ENCODE results near the gene NEK11. TPM values are rescaled to one million over a fixed set of nuclear protein-coding genes. Genes with fewer than 3 reads are reported as not detected.

The NEK11 gene
- total RNA-seq, 2 experiments from 2014 or later: 1.0 to 1.3 TPM

DNA sequence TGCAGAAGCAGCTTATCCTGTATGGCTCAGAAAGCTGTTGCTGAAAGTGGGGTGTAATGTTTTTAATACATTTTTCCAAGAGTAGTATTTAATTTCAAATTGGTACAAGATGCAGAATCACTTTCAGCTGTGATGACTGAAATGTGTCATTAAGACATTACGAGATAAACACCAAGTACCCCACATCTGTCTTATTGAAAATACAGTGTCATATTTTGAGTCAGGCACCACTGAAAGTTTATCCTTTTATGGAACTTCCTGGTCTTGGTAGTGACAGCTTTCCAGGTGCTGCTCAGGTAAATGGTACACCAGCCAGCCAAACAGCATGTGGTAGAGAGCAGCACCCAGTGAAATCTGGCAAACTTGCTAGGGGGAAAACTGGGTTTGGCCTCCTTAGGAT lies 17.0 kb upstream of the NEK11 start:
- Mint-ChIP-seq H3K9me3 (ENCODE audit: low read depth) (no peaks in the 10 kb centered on the region), H3K4me1 (peaks cover 1% of the 10 kb centered on the region), H3K36me3 (ENCODE audit: low read depth) (peaks cover 41% of the 10 kb centered on the region), H3K4me3 (no peak overlapping the region), H3K27ac (no peak overlapping the region), H3K27me3 (no peaks in the 10 kb centered on the region)
- intact Hi-C loops (cut with DNase I, micrococcal nuclease): no loop called here
- ATAC-seq (peak; percentile 49), DNase-seq (no peak)
- CTCF ChIA-PET: interaction anchor here (1.3 kb wide), 1 partner anchor 10 kb away, joined by 3 read pairs; no protein-coding TSS in a partner anchor
- POLR2A ChIA-PET: no interaction called here

DNA sequence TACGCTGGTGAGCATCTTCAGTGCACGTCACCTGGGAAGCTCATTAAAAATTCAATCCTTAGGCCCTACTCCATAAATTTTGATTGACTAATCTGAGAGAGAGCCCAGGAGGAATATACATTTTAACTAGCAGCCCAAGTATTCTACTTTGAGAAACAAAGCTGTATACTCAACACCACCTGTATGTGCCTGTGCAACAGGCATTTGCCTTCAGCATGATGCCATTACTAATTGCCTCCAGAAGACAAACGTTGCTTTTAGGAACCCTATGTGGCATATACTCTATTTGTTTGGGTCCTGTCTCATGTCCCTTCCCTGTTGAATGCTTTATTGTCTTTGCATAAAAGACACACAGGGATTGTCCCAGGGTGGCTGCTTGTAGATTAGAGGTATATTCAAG lies 7.7 kb upstream of the NEK11 start:
- peaks cover 37% of the 10 kb centered on the region for H3K36me3 Mint-ChIP-seq (ENCODE audit: low read depth)
- H3K4me1 Mint-ChIP-seq: peaks cover 46% of the 10 kb centered on the region
- no peak overlapping the region for H3K27ac Mint-ChIP-seq
- CTCF ChIA-PET: interaction anchor here (1.1 to 1.4 kb wide), 3 partner anchors 14 to 261 kb away, joined by 3 to 5 read pairs (median 3); no protein-coding TSS in a partner anchor
- no peak for ATAC-seq
- POLR2A ChIA-PET: no interaction called here
- H3K9me3 Mint-ChIP-seq (ENCODE audit: low read depth): no peaks in the 10 kb centered on the region
- no peak for DNase-seq
- intact Hi-C loops (cut with DNase I, micrococcal nuclease): no loop called here
- no peak overlapping the region for H3K4me3 Mint-ChIP-seq
- H3K27me3 Mint-ChIP-seq: no peaks in the 10 kb centered on the region

DNA sequence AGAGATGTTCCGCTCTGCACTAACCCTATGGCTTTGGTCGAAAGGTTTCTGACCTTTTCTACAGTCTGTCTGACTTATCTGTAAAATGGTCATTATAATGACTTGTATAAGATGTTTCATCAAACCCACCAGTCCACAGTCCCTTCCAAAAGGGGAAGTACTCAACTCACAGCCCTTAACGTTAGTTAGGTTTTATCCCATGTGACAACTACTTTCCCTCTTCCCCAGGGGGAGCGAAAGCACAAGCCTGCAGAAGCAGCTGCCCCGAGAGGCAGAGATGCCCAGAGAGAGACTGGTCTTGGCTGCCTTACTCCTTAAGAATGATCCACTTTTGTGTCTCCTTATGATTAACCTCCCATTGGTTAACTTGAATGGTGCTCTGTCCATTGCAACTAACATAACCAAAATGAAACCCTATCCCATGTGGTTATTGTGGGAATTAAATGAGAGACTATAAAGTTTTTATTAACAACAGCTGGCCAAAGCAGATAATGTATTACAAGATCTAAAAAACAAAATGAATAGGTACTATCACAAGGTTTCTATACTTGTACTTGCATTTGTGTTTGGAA lies 6.5 kb upstream of the NEK11 start:
- no peak for ATAC-seq
- POLR2A ChIA-PET: no interaction called here
- peaks cover 47% of the 10 kb centered on the region for H3K36me3 Mint-ChIP-seq (ENCODE audit: low read depth)

GRCh38 chr3:131025539-131025938 lies 1.1 kb upstream of the NEK11 start:
- DNase-seq (no peak), ATAC-seq (no peak)
- H3K4me1 Mint-ChIP-seq: peaks cover 55% of the 10 kb centered on the region
- H3K36me3 Mint-ChIP-seq (ENCODE audit: low read depth): peaks cover 25% of the 10 kb centered on the region
- H3K4me3 Mint-ChIP-seq: peak overlapping the region; percentile 90
- peaks cover 2% of the 10 kb centered on the region for H3K9me3 Mint-ChIP-seq (ENCODE audit: low read depth)
- intact Hi-C loops (cut with DNase I, micrococcal nuclease): loop anchor here (5.0 to 10.0 kb wide), 5 partner anchors 268 to 1697 kb away; partner anchors contain the start of genes NPHP3 (in 1 of the 2), NUDT16 (in 1 of the 2) and TMCC1 (in 1 of the 2)
- POLR2A ChIA-PET: interaction anchor here (1.7 kb wide), 1 partner anchor 132 kb away, joined by 6 read pairs; the partner anchor contains the start of gene ATP2C1
- H3K27me3 Mint-ChIP-seq: no peaks in the 10 kb centered on the region
- CTCF ChIA-PET: interaction anchor here (1.1 to 4.7 kb wide), 3 partner anchors 9 to 16 kb away, joined by 4 to 20 read pairs (median 5); no protein-coding TSS in a partner anchor
- H3K27ac Mint-ChIP-seq: peak overlapping the region; percentile 96

More for the DNA sequence above, 6.5 kb upstream of the NEK11 start:
- peaks cover 2% of the 10 kb centered on the region for H3K9me3 Mint-ChIP-seq (ENCODE audit: low read depth)
- peaks cover 58% of the 10 kb centered on the region for H3K4me1 Mint-ChIP-seq
- intact Hi-C loops (cut with DNase I, micrococcal nuclease): loop anchor here in 1 of 2 experiments (10.0 kb wide), 1 partner anchor 1125 kb away; the partner anchor contains the start of gene TMCC1
- no peaks in the 10 kb centered on the region for H3K27me3 Mint-ChIP-seq
- CTCF ChIA-PET: interaction anchor here (1.3 kb wide), 1 partner anchor 11 kb away, joined by 3 read pairs; no protein-coding TSS in a partner anchor
- H3K4me3 Mint-ChIP-seq: no peak overlapping the region
- no peak overlapping the region for H3K27ac Mint-ChIP-seq
- DNase-seq: no peak

DNA sequence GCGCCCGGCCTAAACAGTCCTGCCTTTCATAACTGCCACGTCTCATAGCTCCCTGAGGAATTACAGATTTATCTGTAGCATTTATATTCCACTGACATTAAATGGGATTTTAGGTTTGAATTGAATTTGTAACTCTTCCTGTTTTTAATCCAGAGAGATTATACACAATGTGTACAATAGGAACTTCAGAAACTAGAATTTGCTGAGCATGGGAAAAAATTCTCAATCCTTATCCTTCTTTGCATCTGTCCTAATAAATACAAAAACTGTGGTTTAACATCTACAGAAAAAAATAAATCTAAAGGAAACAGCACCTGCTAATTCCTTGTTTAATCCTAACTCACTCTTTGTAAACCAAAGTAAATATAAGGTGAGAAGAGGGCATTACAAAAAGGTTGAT lies 2.2 kb downstream of the NEK11 start:
- H3K36me3 Mint-ChIP-seq (ENCODE audit: low read depth): peaks cover 13% of the 10 kb centered on the region
- no peak overlapping the region for H3K4me3 Mint-ChIP-seq
- intact Hi-C loops (cut with DNase I, micrococcal nuclease): loop anchor here (5.0 to 10.0 kb wide), 5 partner anchors 272 to 1693 kb away; partner anchors contain the start of genes NPHP3 (in 1 of the 2), NUDT16 (in 1 of the 2) and TMCC1 (in 1 of the 2)
- H3K27ac Mint-ChIP-seq: no peak overlapping the region
- DNase-seq (no peak), ATAC-seq (no peak)
- H3K9me3 Mint-ChIP-seq (ENCODE audit: low read depth): peaks cover 2% of the 10 kb centered on the region
- H3K27me3 Mint-ChIP-seq: no peaks in the 10 kb centered on the region
- POLR2A ChIA-PET: no interaction called here
- H3K4me1 Mint-ChIP-seq: peaks cover 30% of the 10 kb centered on the region
- CTCF ChIA-PET: interaction anchor here (1.2 kb wide), 1 partner anchor 13 kb away, joined by 3 read pairs; no protein-coding TSS in a partner anchor

DNA sequence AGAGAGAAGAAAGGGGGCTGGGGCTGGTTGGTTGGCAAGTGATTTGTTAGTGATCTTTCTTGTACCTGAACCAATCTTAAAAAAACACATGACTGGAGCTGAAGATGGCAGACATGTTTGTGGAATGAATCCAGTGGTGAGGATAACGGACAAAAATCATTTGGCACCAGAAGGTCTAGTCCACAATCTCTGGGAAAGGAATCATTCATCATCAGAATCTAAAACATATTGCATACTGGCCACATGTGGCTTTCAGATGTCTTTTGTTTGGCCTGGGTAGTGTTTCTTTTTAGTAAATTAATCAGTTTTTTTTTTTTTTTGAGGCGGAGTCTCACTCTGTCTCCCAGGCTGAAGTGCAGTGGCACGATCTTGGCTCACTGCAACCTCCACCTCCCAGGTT lies 5.0 kb downstream of the NEK11 start:
- H3K27me3 Mint-ChIP-seq: no peaks in the 10 kb centered on the region
- intact Hi-C loops (cut with DNase I, micrococcal nuclease): loop anchor here (2.0 to 5.0 kb wide), 2 partner anchors 766 to 997 kb away; no protein-coding TSS in a partner anchor
- DNase-seq (no peak), ATAC-seq (no peak)
- no peaks in the 10 kb centered on the region for H3K9me3 Mint-ChIP-seq (ENCODE audit: low read depth)
- peaks cover 6% of the 10 kb centered on the region for H3K4me1 Mint-ChIP-seq
- POLR2A ChIA-PET: no interaction called here
- no peak overlapping the region for H3K27ac Mint-ChIP-seq
- CTCF ChIA-PET: interaction anchor here (0.7 to 1.5 kb wide), 3 partner anchors 10 to 365 kb away, joined by 3 to 5 read pairs (median 3); no protein-coding TSS in a partner anchor
- H3K4me3 Mint-ChIP-seq: no peak overlapping the region
- H3K36me3 Mint-ChIP-seq (ENCODE audit: low read depth): no peaks in the 10 kb centered on the region

- ATAC-seq: peak; percentile 65
- Mint-ChIP-seq H3K27ac (no peak overlapping the region), H3K27me3 (no peaks in the 10 kb centered on the region), H3K36me3 (ENCODE audit: low read depth) (no peaks in the 10 kb centered on the region), H3K4me1 (no peaks in the 10 kb centered on the region), H3K9me3 (ENCODE audit: low read depth) (no peaks in the 10 kb centered on the region), H3K4me3 (no peak overlapping the region)
- no peak for DNase-seq
- intact Hi-C loops (cut with DNase I, micrococcal nuclease): loop anchor here (2.0 to 5.0 kb wide), 2 partner anchors 764 to 995 kb away; no protein-coding TSS in a partner anchor
- POLR2A ChIA-PET: no interaction called here
- CTCF ChIA-PET: interaction anchor here (0.6 to 5.2 kb wide), 20 partner anchors 7 to 1444 kb away, joined by 3 to 20 read pairs (median 4); partner anchors contain the start of genes ASTE1, NEK11 and NUDT16
Measured at GRCh38 chr3:131033480-131034080, 6.9 kb downstream of the NEK11 start.

- DNase-seq: no peak
- Mint-ChIP-seq H3K27me3 (no peaks in the 10 kb centered on the region), H3K4me1 (peaks cover 6% of the 10 kb centered on the region), H3K36me3 (ENCODE audit: low read depth) (no peaks in the 10 kb centered on the region), H3K9me3 (ENCODE audit: low read depth) (no peaks in the 10 kb centered on the region), H3K27ac (no peak overlapping the region), H3K4me3 (no peak overlapping the region)
- POLR2A ChIA-PET: no interaction called here
- intact Hi-C loops (cut with DNase I, micrococcal nuclease): no loop called here
- no peak for ATAC-seq
- CTCF ChIA-PET: interaction anchor here (0.5 to 5.2 kb wide), 4 partner anchors 11 to 760 kb away, joined by 3 to 20 read pairs (median 3); partner anchors contain the start of genes ASTE1 and NEK11
Measured at GRCh38 chr3:131036200-131036816, 9.6 kb downstream of the NEK11 start.

GRCh38 chr3:131036986-131037385 lies 10.3 kb downstream of the NEK11 start:
- intact Hi-C loops (cut with DNase I, micrococcal nuclease): no loop called here
- peaks cover 12% of the 10 kb centered on the region for H3K4me1 Mint-ChIP-seq
- DNase-seq (no peak), ATAC-seq (no peak)
- H3K27me3 Mint-ChIP-seq: no peaks in the 10 kb centered on the region
- ChIA-PET POLR2A (no interaction called here), CTCF (interaction anchor here (0.6 to 5.2 kb wide), 2 partner anchors 12 to 137 kb away, joined by 3 to 20 read pairs; partner anchors contain the start of genes ASTE1 and NEK11)
- H3K4me3 Mint-ChIP-seq: no peak overlapping the region
- no peaks in the 10 kb centered on the region for H3K36me3 Mint-ChIP-seq (ENCODE audit: low read depth)
- no peak overlapping the region for H3K27ac Mint-ChIP-seq
- H3K9me3 Mint-ChIP-seq (ENCODE audit: low read depth): no peaks in the 10 kb centered on the region

DNA sequence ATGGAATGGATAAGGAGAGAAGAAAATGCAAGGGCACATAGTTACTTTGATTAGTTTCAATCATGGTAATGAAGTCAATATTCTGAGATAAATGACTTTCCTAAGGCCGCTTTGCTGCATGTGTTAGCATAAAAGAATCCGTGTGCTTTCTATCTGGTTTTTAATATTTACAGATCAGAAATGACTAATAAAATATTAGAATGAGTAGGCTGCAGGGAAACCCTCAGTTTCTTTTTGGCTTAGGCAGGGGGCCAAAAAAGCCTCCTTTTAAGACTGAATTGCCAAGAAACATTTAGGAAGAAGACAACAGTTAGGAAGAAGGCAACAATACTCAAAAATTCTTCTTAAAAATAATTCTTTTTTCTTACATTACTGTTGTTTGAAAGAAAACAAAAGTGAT lies 11.6 kb downstream of the NEK11 start:
- intact Hi-C loops (cut with DNase I, micrococcal nuclease): no loop called here
- Mint-ChIP-seq H3K36me3 (ENCODE audit: low read depth) (peaks cover 3% of the 10 kb centered on the region), H3K27me3 (no peaks in the 10 kb centered on the region), H3K4me3 (no peak overlapping the region), H3K4me1 (peaks cover 24% of the 10 kb centered on the region), H3K9me3 (ENCODE audit: low read depth) (peaks cover 2% of the 10 kb centered on the region), H3K27ac (no peak overlapping the region)
- ATAC-seq (no peak), DNase-seq (no peak)
- CTCF ChIA-PET: interaction anchor here (1.2 kb wide), 1 partner anchor 10 kb away, joined by 3 read pairs; no protein-coding TSS in a partner anchor
- POLR2A ChIA-PET: no interaction called here

Measured in activated CD4-positive, alpha-beta T cell treated with anti-CD3 and anti-CD28 coated beads for 36 hours (primary cell).